ENCODE results near the gene GDPD3.
"Not testable (repeated sequence)": the region's sequence is repeated elsewhere in the genome, so short reads cannot be mapped to it uniquely, and the experiment has no call there.

Gene GDPD3

GRCh38 chr16:30124985-30125379, 11.6 kb upstream of the GDPD3 start:
- DNase-seq (ENCODE audit: low spot score), result no peak

- peak; percentile 32 for DNase-seq (ENCODE audit: low spot score)
Observed at GRCh38 chr16:30122604-30123160, 9.3 kb upstream of the GDPD3 start.

GRCh38 chr16:30121741-30122571, 8.6 kb upstream of the GDPD3 start:
- peak; percentile 29 for DNase-seq (ENCODE audit: low spot score)

GRCh38 chr16:30120340-30121105, 7.2 kb upstream of the GDPD3 start:
- no peak for DNase-seq (ENCODE audit: low spot score)

- no peak for DNase-seq (ENCODE audit: low spot score)
Observed at GRCh38 chr16:30119428-30119827, 6.1 kb upstream of the GDPD3 start.

- no peak for DNase-seq (ENCODE audit: low spot score)
Observed at GRCh38 chr16:30117768-30118167, 4.4 kb upstream of the GDPD3 start.

- no peak for DNase-seq (ENCODE audit: low spot score)
Observed at GRCh38 chr16:30116291-30117207, 3.2 kb upstream of the GDPD3 start.

- no peak for DNase-seq (ENCODE audit: low spot score)
Observed at GRCh38 chr16:30115238-30115637, 1.9 kb upstream of the GDPD3 start.

GRCh38 chr16:30114833-30115232, 1.5 kb upstream of the GDPD3 start:
- not testable (repeated sequence) for DNase-seq (ENCODE audit: low spot score)

GRCh38 chr16:30114411-30114810, 1.1 kb upstream of the GDPD3 start:
- no peak for DNase-seq (ENCODE audit: low spot score)

GRCh38 chr16:30113711-30114333, 485 bp upstream of the GDPD3 start:
- no peak for DNase-seq (ENCODE audit: low spot score)

GRCh38 chr16:30112197-30113030, 923 bp downstream of the GDPD3 start:
- DNase-seq (ENCODE audit: low spot score), result peak; percentile 77

GRCh38 chr16:30110661-30111060, 2.7 kb downstream of the GDPD3 start:
- no peak for DNase-seq (ENCODE audit: low spot score)

- DNase-seq (ENCODE audit: low spot score), result no peak
Observed at GRCh38 chr16:30108059-30108850, 5.1 kb downstream of the GDPD3 start.

GRCh38 chr16:30104492-30104891, 8.8 kb downstream of the GDPD3 start:
- DNase-seq (ENCODE audit: low spot score), result no peak

GRCh38 chr16:30104090-30104489, 9.2 kb downstream of the GDPD3 start:
- DNase-seq (ENCODE audit: low spot score), result no peak

- no peak for DNase-seq (ENCODE audit: low spot score)
Observed at GRCh38 chr16:30096862-30097563, 16.3 kb downstream of the GDPD3 start.

- DNase-seq (ENCODE audit: low spot score), result peak; percentile 100
Observed at GRCh38 chr16:30096105-30096861, 17.1 kb downstream of the GDPD3 start, which contains the start of gene YPEL3. Gene YPEL3 (minus strand): TSS chr16:30096213. CDS start chr16:30095482, 731 bp downstream.

Measured in GM03348 (cell line).